ENCODE results near the gene CORO1C.
"Not testable (repeated sequence)": the region's sequence is repeated elsewhere in the genome, so short reads cannot be mapped to it uniquely, and the experiment has no call there.

Gene CORO1C

GRCh38 chr12:108671110-108671509 lies 60.2 kb downstream of the CORO1C start:
- FAIRE-seq = no peak

DNA sequence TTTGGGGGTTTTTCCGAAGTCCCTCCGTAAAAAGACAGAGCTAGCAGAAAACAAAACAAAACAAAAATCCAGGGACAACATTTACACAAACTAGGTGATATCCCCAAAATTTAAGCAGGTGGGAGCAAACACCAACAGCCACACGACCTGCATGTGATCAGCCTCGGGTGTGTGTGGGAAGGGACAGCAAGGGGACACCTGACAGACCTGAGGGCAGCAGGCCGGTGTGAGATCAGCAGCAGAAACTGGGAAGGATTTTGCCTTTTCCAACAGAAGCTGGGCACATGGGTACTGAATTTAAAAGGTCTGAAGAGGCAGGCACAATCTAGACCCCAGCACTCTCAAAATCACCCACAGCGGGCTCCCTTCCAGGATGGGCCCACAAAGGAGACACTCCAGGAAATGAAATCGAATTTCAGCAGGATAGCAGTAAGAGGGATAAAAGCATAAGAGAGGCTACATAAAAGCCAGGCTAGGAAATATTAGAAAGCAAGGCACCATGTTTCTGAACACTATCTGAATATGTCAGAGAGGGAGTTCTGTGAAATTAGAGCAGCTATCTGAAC lies 61.2 kb downstream of the CORO1C start:
- FAIRE-seq = no peak

GRCh38 chr12:108668542-108668941 lies 62.8 kb downstream of the CORO1C start:
- no peak for FAIRE-seq

DNA sequence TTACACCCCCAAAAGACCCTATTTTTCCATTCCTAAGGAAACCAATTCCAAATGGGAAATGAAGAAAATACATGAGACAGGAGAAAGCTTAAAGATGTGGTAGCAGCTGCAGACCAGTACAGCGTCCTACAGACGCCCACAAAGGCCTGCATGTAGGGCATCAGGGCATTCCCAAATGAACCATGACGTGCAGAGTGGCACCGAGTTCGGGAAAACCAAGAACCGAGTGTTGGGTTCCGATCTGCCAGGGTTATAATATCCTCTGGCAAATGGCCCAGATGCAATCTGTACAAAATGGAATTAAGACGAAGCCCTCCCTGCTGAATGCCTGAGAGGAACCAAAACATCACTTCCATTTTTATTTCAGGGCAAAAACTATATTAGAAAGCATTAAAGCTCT lies 63.3 kb downstream of the CORO1C start:
- FAIRE-seq = no peak

DNA sequence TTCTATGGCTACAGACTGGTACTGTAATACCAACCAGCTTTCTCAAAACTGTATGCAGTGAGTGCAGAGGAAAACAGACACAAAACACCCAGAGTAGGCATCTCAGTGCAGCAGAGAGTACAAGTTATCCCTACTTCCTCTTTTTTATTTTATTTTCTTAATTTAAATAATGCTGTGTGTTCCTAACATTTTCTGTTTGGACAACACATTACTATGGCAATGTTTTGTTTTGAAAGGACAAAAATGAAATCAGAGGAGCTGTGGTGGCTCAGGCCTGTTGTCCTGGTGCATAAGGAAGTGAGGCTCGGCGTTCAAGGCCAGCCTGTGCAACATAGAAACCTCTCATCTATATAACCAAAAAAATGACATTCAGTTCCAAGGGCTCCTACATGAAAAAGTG lies 64.0 kb downstream of the CORO1C start:
- FAIRE-seq = no peak

- FAIRE-seq = no peak
These were observed 64.9 kb downstream of the CORO1C start for GRCh38 chr12:108666401-108666881.

- no peak for FAIRE-seq
These were observed 65.6 kb downstream of the CORO1C start for GRCh38 chr12:108665608-108666202.

GRCh38 chr12:108664338-108665258 lies 66.7 kb downstream of the CORO1C start:
- FAIRE-seq = peak; percentile 76

GRCh38 chr12:108663324-108664015 lies 67.8 kb downstream of the CORO1C start:
- no peak for FAIRE-seq

DNA sequence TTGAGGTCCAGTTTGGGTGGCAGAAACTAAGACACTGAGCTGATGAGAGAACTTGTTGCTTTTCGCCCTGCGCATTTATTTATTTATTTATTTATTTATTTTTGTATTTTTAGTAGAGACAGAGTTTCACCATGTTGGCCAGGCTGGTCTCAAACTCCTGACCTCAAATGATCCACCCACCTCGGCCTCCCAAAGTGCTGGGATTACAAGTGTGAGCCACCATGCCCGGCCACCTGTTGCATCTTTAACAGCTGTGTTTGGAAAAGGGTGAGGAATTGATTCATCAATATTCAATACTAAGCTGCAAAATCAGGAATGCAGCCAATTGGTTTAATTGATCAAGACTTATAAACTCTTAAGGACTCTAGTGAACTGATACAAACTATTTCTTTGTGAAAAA lies 73.2 kb downstream of the CORO1C start:
- FAIRE-seq = not testable (repeated sequence)

GRCh38 chr12:108657130-108657745 lies 74.1 kb downstream of the CORO1C start:
- no peak for FAIRE-seq

GRCh38 chr12:108656247-108656646 lies 75.1 kb downstream of the CORO1C start:
- FAIRE-seq = not testable (repeated sequence)

DNA sequence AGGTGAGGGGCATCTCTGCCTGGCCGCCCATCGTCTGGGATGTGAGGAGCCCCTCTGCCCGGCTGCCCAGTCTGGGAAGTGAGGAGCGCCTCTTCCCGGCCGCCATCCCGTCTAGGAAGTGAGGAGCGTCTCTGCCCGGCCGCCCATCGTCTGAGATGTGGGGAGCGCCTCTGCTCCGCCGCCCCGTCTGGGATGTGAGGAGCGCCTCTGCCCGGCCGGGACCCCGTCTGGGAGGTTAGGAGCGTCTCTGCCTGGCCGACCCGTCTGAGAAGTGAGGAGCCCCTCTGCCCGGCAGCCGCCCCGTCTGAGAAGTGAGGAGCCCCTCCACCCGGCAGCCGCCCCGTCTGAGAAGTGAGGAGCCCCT lies 75.5 kb downstream of the CORO1C start:
- not testable (repeated sequence) for FAIRE-seq

DNA sequence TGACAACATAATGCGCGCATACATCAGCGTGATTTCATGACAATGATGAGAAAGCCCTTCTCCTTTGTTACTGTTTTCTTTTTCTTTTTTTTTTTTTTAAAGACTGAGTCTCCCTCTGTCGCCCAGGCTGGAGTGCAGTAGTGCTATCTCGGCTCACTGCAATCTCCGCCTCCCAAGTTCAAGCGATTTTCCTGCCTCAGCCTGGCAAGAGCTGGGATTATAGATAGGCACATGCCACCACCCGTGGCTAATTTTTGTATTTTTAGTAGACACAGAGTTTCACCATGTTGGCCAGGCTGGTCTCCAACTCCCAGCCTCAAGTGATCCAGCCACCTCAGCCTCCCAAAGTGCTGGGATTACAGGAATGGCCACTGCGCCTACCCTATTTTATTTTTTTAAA lies 76.7 kb downstream of the CORO1C start:
- FAIRE-seq = not testable (repeated sequence)

- FAIRE-seq = no peak
These were observed 77.4 kb downstream of the CORO1C start for GRCh38 chr12:108653922-108654321.

DNA sequence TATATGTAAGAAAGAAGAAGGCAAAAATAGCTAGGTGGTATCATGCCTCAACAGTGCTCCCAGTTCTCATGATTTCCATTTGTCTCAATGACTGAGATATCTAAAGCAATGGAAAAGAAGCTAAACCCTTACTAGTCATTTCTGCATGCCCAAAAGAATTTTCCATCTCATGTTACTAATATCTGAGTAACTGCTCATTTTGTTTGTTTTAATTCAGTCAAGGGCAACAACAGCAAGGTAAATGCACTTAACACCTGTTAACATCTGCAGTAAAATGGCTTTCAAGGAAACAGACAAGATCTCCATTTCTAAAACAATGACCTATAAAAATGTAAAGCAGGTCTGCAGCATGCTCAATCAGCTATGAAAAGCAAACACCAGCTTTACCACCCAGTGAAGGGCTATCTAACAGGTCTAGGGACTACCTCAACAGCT lies 78.2 kb downstream of the CORO1C start:
- no peak for FAIRE-seq

- no peak for FAIRE-seq
These were observed 81.2 kb downstream of the CORO1C start for GRCh38 chr12:108650083-108650482.

- no peak for FAIRE-seq
These were observed 81.6 kb downstream of the CORO1C start for GRCh38 chr12:108649669-108650068.

DNA sequence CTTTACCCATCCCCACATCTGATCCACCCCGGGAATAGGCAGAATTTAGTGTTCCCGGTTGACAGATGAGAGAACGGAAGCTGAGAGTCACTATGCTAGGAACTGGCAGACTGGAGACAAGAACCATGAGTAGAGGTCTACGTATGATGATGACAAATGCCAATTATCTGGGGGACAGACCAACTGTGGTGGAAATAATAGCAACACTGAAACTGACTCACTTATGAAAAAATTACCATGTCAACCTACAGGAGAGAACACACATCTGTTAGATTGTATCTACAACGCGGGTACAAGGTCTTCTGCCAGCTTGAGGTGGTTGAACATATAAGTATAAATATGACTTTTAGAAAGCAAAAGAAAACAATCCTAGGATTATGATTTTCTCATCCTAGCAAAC lies 82.2 kb downstream of the CORO1C start:
- no peak for FAIRE-seq

DNA sequence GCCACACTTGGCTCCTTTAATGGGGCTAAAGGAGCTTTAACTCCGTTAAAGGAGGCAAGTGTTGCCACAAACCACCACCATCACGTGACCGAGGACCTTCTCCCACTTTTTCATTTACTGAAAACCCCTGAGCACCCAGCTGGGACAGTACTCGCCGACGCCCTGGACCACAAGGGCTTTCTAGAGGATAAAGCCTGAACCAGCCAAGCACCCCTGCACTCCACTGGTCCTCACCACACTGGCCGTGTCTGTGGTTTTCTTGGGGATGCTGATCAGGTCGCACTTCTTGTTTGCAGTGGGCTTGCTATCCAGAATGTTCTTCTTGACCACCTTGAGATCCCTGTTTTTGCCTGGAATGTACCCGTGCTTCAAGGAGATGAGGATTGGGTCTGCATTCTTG lies 82.9 kb downstream of the CORO1C start:
- FAIRE-seq = no peak

- FAIRE-seq = no peak
These were observed 83.6 kb downstream of the CORO1C start for GRCh38 chr12:108647585-108648287.
